T-cell (primary cell): Measurements from ENCODE around the gene FTCD. TPM values are rescaled to one million over a fixed set of nuclear protein-coding genes. Genes with fewer than 3 reads are reported as not detected.

ENCODE experiments used
- ATAC-seq, 4 experiments: fragments of 200-7000 bp in 3 of 4; fragments of 150-1000 bp in 1 of 4; cut with Tn5 transposase; replicated peaks in 1 of 4; 1 replicate in 3 of 4; 2 replicates in 1 of 4; pipeline ENCODE4 v1.10.0; 2021; ENCODE audit warnings: moderate library complexity in 3 of 4, mild to moderate bottlenecking in 2 of 4, moderate number of reproducible peaks in 1 of 4
- CTCF ChIA-PET, 2 donors: fragments of 300-600 bp; sonication (Branson Sonifier 250); formaldehyde crosslinking; loops; one replicate each; lab custom pipeline; 2022; ENCODE audit warnings: antibody characterized with exemption in 2 of 2; lab: Charles Lee
- POLR2A ChIA-PET, 2 donors: fragments of 300-600 bp; sonication (Branson Sonifier 250); formaldehyde crosslinking; loops; one replicate each; lab custom pipeline; 2022; ENCODE audit warnings: antibody characterized with exemption in 2 of 2; lab: Charles Lee
- DNase-seq, 35 experiments: peaks; one replicate each; pipeline versions ENCODE4 v3.0.0 to v3.0.0-alpha.2; 2013 to 2023
- H3K27ac ChIP-seq: one replicate; pipeline ENCODE4 v1.5.1; 2013; ENCODE audit warnings: low read length
- H3K27me3 ChIP-seq, 2 experiments: replicated peaks in 1 of 2; 1 replicate in 1 of 2; 2 replicates in 1 of 2; pipeline versions ENCODE4 v1.6.1 to v1.7.0; 2013; ENCODE audit warnings: low read length in 1 of 2, mixed read lengths in 1 of 2; ENCODE audit not compliant: control insufficient read depth in 2 of 2, insufficient read depth in 2 of 2; ENCODE audit errors: extremely low read depth in 1 of 2
- H3K36me3 ChIP-seq, 2 donors: 1 replicate in 1 of 2; 2 replicates in 1 of 2; pipeline versions ENCODE4 v1.6.1 to v1.7.0; 2013; ENCODE audit warnings: low read length in 1 of 2; ENCODE audit not compliant: control insufficient read depth in 2 of 2, insufficient read depth in 1 of 2; ENCODE audit errors: extremely low read depth in 1 of 2
- H3K4me1 ChIP-seq, 2 experiments: 1 replicate in 1 of 2; 2 replicates in 1 of 2; pipeline versions ENCODE4 v1.6.1 to v1.7.0; 2013; ENCODE audit warnings: low read length in 2 of 2, mixed read lengths in 1 of 2; ENCODE audit not compliant: insufficient read depth in 2 of 2, control insufficient read depth in 1 of 2; ENCODE audit errors: extremely low read depth in 1 of 2
- H3K4me3 ChIP-seq, 2 donors: 1 replicate in 1 of 2; 2 replicates in 1 of 2; pipeline versions ENCODE4 v1.5.1 to v1.7.0; 2013; ENCODE audit warnings: mild to moderate bottlenecking in 2 of 2, low read length in 1 of 2, moderate library complexity in 1 of 2; ENCODE audit not compliant: control insufficient read depth in 1 of 2; ENCODE audit errors: extremely low read depth in 1 of 2
- H3K9me3 ChIP-seq: 2 replicates; pipeline ENCODE4 v1.7.0; 2013
- H3K27ac Mint-ChIP-seq, 2 donors: one replicate each; pipeline ENCODE4 v1.8.0; 2020 to 2021; ENCODE audit warnings: mild to moderate bottlenecking in 2 of 2, mixed read lengths in 2 of 2
- H3K27me3 Mint-ChIP-seq, 2 donors: one replicate each; pipeline ENCODE4 v1.8.0; 2021 to 2022; ENCODE audit warnings: mixed read lengths in 2 of 2
- H3K36me3 Mint-ChIP-seq: one replicate; pipeline ENCODE4 v1.8.0; 2021; ENCODE audit warnings: mixed read lengths
- H3K4me1 Mint-ChIP-seq, 3 donors: one replicate each; pipeline ENCODE4 v1.8.0; 2020 to 2022; ENCODE audit warnings: mixed read lengths in 3 of 3, mild to moderate bottlenecking in 1 of 3
- H3K4me3 Mint-ChIP-seq, 3 donors: one replicate each; pipeline ENCODE4 v1.8.0; 2020 to 2022; ENCODE audit warnings: mild to moderate bottlenecking in 3 of 3, mixed read lengths in 3 of 3, moderate library complexity in 3 of 3
- H3K9me3 Mint-ChIP-seq, 3 donors: one replicate each; pipeline ENCODE4 v1.8.0; 2020 to 2022; ENCODE audit warnings: mixed read lengths in 3 of 3
- WGBS: methylation state at CpG from one replicate; pipeline ENCODE4 v1.1.5; 2013; ENCODE audit warnings: missing lambda C conversion rate; ENCODE audit not compliant: insufficient coverage; 5-methylcytosine and 5-hydroxymethylcytosine counted together
- total RNA-seq, 35 experiments: library from RNA in 6 of 35; stranded (reverse) in 6 of 35; fragments of 120-200 nt in 1 of 35; gene quantifications; one replicate each; pipeline versions ENCODE4 v1.2.1 to v1.2.4 and lab custom pipeline; 2013 to 2026

FTCD gene
- total RNA-seq, 5 donors from 2014 or later (not counting 1 experiment from before 2014, with no cell fraction given), result 0.95 to 6.1 (median 2.5) TPM; not detected in 1

GRCh38 chr21:46117586-46118315 lies 37.6 kb downstream of the FTCD start:
- Histone ChIP-seq H3K27ac (no peak overlapping the region), H3K36me3 (peaks cover 7 to 8% of the 10 kb centered on the region in 2 donors), H3K27me3 (peaks cover 0 to 6% of the 10 kb centered on the region in 2 experiments), H3K4me1 (no peaks in the 10 kb centered on the region), H3K9me3 (no peaks in the 10 kb centered on the region), H3K4me3 (no peak overlapping the region)
- no peak for ATAC-seq
- Mint-ChIP-seq H3K4me1 (no peaks in the 10 kb centered on the region), H3K27ac (no peak overlapping the region), H3K27me3 (no peaks in the 10 kb centered on the region), H3K36me3 (peaks cover 4% of the 10 kb centered on the region), H3K9me3 (no peaks in the 10 kb centered on the region), H3K4me3 (no peak overlapping the region)
- DNase-seq, result peak in 2 of 35 experiments; percentile 3
- WGBS, result 76% methylated on average over 20 of the region's 29 CpGs
- POLR2A ChIA-PET, result no interaction called here
- CTCF ChIA-PET, result no interaction called here

DNA sequence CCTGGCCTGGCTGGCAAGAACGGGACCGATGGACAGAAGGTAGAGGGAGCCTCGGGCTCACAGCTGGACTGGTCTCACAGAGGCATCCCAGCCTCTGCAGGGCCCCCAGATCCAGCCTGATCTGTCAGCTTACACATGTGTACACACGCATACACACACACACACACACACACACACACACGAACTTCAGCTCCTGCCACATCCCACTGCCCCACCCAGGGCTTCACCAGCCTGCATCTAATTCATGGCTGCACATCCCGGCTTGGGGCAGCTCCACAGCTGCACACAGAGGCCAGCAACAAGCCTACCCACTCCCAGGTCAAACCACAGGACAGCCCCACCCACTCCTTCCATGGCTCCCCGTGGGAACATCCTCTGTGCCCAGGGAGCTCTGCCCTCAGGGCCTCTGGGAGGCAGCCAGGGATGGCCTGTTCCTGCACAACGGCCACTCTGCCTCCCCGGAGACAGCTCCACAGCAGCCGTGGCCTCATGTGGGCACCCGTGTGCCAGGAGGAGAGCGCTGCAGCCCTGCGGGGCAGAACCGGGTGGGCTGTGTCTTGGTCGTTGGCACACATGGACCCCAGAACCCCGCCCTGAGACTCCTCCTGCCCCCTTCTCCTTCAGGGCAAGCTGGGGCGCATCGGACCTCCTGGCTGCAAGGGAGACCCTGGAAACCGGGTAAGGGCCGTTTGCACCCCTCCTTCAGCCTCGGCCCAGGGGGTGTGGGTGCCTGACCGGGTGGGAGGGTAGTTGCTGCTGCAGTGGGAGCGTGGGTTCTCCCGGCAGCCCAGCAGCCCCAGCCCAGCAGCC lies 38.4 kb downstream of the FTCD start:
- CTCF ChIA-PET, result no interaction called here
- no peaks in the 10 kb centered on the region for H3K27me3 Mint-ChIP-seq

DNA sequence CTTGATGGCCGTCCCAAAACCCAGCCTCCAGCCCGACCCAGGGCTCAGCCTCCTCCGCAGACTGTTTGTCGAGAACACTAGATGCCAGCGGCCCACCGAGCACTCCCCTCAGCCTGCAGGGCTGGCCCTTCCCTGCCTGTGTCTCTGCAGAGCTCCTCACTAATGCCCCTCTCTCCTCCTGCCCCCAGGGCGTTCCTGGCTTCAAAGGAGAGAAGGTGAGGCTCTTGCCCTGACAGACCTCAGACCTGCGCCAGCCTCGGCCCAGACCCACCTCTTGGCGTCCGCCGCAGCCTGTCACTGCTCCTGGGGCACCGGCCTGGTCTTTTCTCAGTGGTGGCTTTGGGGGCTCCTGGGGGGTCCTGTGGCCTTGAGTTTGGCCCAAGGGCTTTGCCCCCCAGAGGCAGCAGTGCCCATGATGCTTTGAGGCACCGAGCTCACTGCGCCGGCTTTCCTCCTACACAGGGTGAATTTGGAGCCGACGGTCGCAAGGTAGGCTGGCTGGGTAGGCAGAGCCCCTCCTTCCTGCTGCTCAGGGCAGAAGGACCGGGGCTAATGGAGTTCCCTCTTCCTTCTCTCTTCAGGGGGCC lies 39.1 kb downstream of the FTCD start:
- CTCF ChIA-PET, result no interaction called here
- Histone ChIP-seq H3K4me1 (no peaks in the 10 kb centered on the region), H3K36me3 (peaks cover 3 to 7% of the 10 kb centered on the region in 2 donors), H3K4me3 (no peak overlapping the region), H3K9me3 (no peaks in the 10 kb centered on the region), H3K27ac (no peak overlapping the region), H3K27me3 (peaks cover 0 to 6% of the 10 kb centered on the region in 2 experiments)
- Mint-ChIP-seq H3K36me3 (peaks cover 4% of the 10 kb centered on the region), H3K4me3 (no peak overlapping the region), H3K27me3 (no peaks in the 10 kb centered on the region), H3K9me3 (no peaks in the 10 kb centered on the region), H3K4me1 (no peaks in the 10 kb centered on the region), H3K27ac (no peak overlapping the region)
- 92% methylated on average over 15 of the region's 20 CpGs for WGBS
- peak in 1 of 35 experiments; percentile 2 for DNase-seq
- POLR2A ChIA-PET, result no interaction called here
- no peak for ATAC-seq

More for the DNA sequence above, 38.4 kb downstream of the FTCD start:
- no peaks in the 10 kb centered on the region for H3K4me1 Mint-ChIP-seq
- no peak overlapping the region for H3K4me3 ChIP-seq
- DNase-seq (peak in 2 of 35 experiments; percentile 1 to 2), ATAC-seq (no peak)
- no peaks in the 10 kb centered on the region for H3K9me3 ChIP-seq
- no peaks in the 10 kb centered on the region for H3K9me3 Mint-ChIP-seq
- H3K27me3 ChIP-seq, result peaks cover 0 to 6% of the 10 kb centered on the region in 2 experiments
- POLR2A ChIA-PET, result no interaction called here
- 78% methylated on average over 15 of the region's 24 CpGs for WGBS
- H3K4me3 Mint-ChIP-seq, result no peak overlapping the region
- no peak overlapping the region for H3K27ac Mint-ChIP-seq
- H3K4me1 ChIP-seq, result no peaks in the 10 kb centered on the region
- H3K36me3 ChIP-seq, result peaks cover 3 to 7% of the 10 kb centered on the region in 2 donors
- no peak overlapping the region for H3K27ac ChIP-seq
- peaks cover 4% of the 10 kb centered on the region for H3K36me3 Mint-ChIP-seq

DNA sequence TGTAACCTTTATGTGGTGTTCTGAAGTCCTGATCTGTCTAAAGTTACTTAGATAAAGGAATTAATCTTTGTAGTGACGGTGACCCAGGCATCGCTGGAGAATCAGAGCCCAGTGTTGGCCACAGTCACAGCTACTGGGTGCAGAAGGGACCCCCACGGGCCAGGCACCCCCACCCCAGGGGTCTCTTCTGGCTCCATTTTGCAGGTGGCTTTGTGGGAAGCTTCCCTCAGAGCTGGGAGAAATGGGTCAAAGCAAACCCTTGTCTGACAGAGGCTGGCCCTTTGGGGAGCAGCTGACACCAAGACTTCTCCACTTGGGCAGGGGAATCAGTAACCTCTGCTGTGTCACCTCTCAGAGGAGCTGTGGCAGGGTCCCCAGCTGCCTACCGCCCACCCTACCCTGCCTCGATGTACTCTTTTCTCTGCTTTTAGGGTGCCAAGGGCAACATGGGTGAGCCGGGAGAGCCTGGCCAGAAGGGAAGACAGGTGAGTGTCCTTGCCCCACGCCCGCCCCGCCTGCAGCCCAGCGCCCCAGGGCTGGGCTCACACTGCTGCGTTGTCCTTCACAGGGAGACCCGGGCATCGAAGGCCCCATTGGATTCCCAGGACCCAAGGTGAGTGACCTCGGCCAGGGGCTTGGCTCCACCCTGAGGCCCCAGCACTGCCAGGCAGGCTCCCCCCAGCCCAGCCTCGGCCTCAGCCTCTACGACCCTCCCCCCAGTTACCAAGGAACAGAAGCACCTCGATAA lies 39.8 kb downstream of the FTCD start:
- Histone ChIP-seq H3K27me3 (peaks cover 0 to 11% of the 10 kb centered on the region in 2 experiments), H3K9me3 (no peaks in the 10 kb centered on the region), H3K36me3 (peaks cover 3 to 7% of the 10 kb centered on the region in 2 donors), H3K4me3 (no peak overlapping the region), H3K27ac (no peak overlapping the region), H3K4me1 (no peaks in the 10 kb centered on the region)
- Mint-ChIP-seq H3K27me3 (no peaks in the 10 kb centered on the region), H3K4me3 (no peak overlapping the region), H3K27ac (no peak overlapping the region), H3K36me3 (peaks cover 4% of the 10 kb centered on the region), H3K9me3 (no peaks in the 10 kb centered on the region), H3K4me1 (no peaks in the 10 kb centered on the region)
- WGBS, result 89% methylated on average over 14 of the region's 17 CpGs
- ATAC-seq, result no peak
- ChIA-PET CTCF (interaction anchor here in 1 of 2 donors (0.6 kb wide), 1 partner anchor 8 kb away, joined by 3 read pairs; no protein-coding TSS in a partner anchor), POLR2A (no interaction called here)
- DNase-seq, result peak in 2 of 35 experiments; percentile 0 to 4

- WGBS, result 58% methylated on average over 2 of the region's 4 CpGs
- Histone ChIP-seq H3K9me3 (no peaks in the 10 kb centered on the region), H3K27ac (no peak overlapping the region), H3K4me1 (no peaks in the 10 kb centered on the region), H3K4me3 (no peak overlapping the region), H3K27me3 (peaks cover 0 to 11% of the 10 kb centered on the region in 2 experiments), H3K36me3 (peaks cover 3 to 7% of the 10 kb centered on the region in 2 donors)
- Mint-ChIP-seq H3K9me3 (no peaks in the 10 kb centered on the region), H3K4me3 (no peak overlapping the region), H3K27me3 (no peaks in the 10 kb centered on the region), H3K27ac (no peak overlapping the region), H3K4me1 (no peaks in the 10 kb centered on the region), H3K36me3 (peaks cover 4% of the 10 kb centered on the region)
- CTCF ChIA-PET, result no interaction called here
- ATAC-seq (no peak), DNase-seq (peak in 1 of 35 experiments; percentile 2)
- POLR2A ChIA-PET, result no interaction called here
Measured at GRCh38 chr21:46114963-46115362, 40.4 kb downstream of the FTCD start.
